ENCODE measurements around the gene POLD2. TPM values are rescaled to one million over a fixed set of nuclear protein-coding genes. Genes with fewer than 3 reads are reported as not detected.

Gene POLD2
- 55.3 TPM for total RNA-seq

GRCh38 chr7:44123190-44124003 is at the start of gene POLD2:
Gene POLD2 (minus strand): TSS chr7:44123548. CDS start chr7:44122053, 1,495 bp downstream.

GRCh38 chr7:44141221-44141850 is 18.0 kb upstream of the POLD2 start, which contains the start of gene MYL7:
Gene MYL7 (minus strand): TSS chr7:44141332. CDS start chr7:44141305, 27 bp downstream.

GRCh38 chr7:44103923-44104859 is 19.2 kb downstream of the POLD2 start, which contains the start of gene AEBP1:
Gene AEBP1 (plus strand): TSS chr7:44104345. CDS start chr7:44104666, 321 bp downstream.

GRCh38 chr7:44065431-44066110 is 57.8 kb downstream of the POLD2 start, which contains the start of gene PGAM2:
Gene PGAM2 (minus strand): TSS chr7:44065567. CDS start chr7:44065529, 38 bp downstream.

Other genes with a start within 250 kb of the POLD2 start
- gene URGCP, start 217.0 kb downstream of the POLD2 start, total RNA-seq = 39.3 TPM
- gene UBE2D4, start 197.1 kb downstream of the POLD2 start, total RNA-seq = 16.0 TPM
- not detected for gene SPDYE1, start 125.7 kb downstream of the POLD2 start, total RNA-seq
- 95.1 TPM for gene DBNL, start 78.8 kb downstream of the POLD2 start, total RNA-seq
- 23.7 TPM for gene PGAM2, start 58.0 kb downstream of the POLD2 start, total RNA-seq
- 32.7 TPM for gene POLM, start 41.0 kb downstream of the POLD2 start, total RNA-seq
- 143 TPM for gene AEBP1, start 19.2 kb downstream of the POLD2 start, total RNA-seq
- not detected for gene MYL7, start 17.8 kb upstream of the POLD2 start, total RNA-seq
- 5.9 TPM for gene GCK, start 65.9 kb upstream of the POLD2 start, total RNA-seq
- 53.3 TPM for gene YKT6, start 77.4 kb upstream of the POLD2 start, total RNA-seq
- 39.1 TPM for gene CAMK2B, start 202.0 kb upstream of the POLD2 start, total RNA-seq

Data from camera-type eye (tissue), 1 donor.